ENCODE measurements around the gene YPEL1. TPM values are rescaled to one million over a fixed set of nuclear protein-coding genes. Genes with fewer than 3 reads are reported as not detected.

The YPEL1 gene
- total and polyA plus RNA-seq, 2 of the 13 experiments (the other 11 are each of a cell fraction or from before 2014, with no cell fraction given): 0.33 to 2.5 TPM

DNA sequence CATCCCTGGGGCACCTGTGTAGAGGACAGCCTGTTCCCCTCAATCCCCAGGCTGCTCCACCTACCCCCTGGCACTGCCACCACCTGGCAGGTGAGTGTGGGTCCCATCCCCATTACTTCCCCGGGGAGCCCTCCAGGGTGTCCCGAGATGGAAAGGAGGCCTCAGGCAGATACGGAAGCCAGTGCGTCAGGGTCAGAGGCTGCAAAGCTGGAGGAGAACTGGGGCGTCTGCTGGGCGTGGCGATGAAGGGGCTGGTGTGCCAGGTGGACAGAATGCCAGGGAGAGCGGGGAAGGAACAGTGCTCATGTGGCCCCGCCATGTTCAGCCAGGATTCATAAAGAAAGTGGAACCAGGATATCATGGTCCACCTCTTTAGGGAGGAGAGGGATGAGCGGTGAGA is 7.8 kb downstream of the YPEL1 start:
- ATAC-seq: no peak
- H3K4me2 ChIP-seq (ENCODE audit: low read depth, low read length): no peak overlapping the region
- H3K27ac ChIP-seq (ENCODE audit: extremely low read length, insufficient read depth, low read length): no peak overlapping the region
- no peaks in the 10 kb centered on the region for H3K36me3 ChIP-seq (replicated peaks in 1 of 2; ENCODE audit: control insufficient read depth in 1 of 2, insufficient read depth in 2 of 2, low read length in 2 of 2)
- no TSS peak for BruUV-seq (replicated peaks)
- no peak for FAIRE-seq
- no peaks in the 10 kb centered on the region for H3K79me2 ChIP-seq (ENCODE audit: insufficient read depth, low read length)
- POLR2A ChIA-PET: interaction anchor here (0.6 kb wide), 1 partner anchor 35 kb away, joined by 3 read pairs; no protein-coding TSS in a partner anchor
- no peaks in the 10 kb centered on the region for H3K9me3 ChIP-seq (ENCODE audit: low read length)
- 77% methylated on average over 7 of the region's 10 CpGs for WGBS (ENCODE audit: low lambda C conversion rate)
- H4K20me1 ChIP-seq (ENCODE audit: insufficient read depth, low read length): no peaks in the 10 kb centered on the region
- no peak for DNase-seq (ENCODE audit: low spot score)
- CTCF ChIA-PET (ENCODE audit: low intra/inter-chr PET ratio, low total read pairs): interaction anchor here (2.3 kb wide), 1 partner anchor 14 kb away, joined by 15 read pairs; no protein-coding TSS in a partner anchor
- peaks cover 5% of the 10 kb centered on the region; the same call in 1 of the 2 replicates for H3K4me1 ChIP-seq (ENCODE audit: insufficient read depth, low read length)
- no peak overlapping the region for H3K4me3 ChIP-seq (replicated peaks in 1 of 3; ENCODE audit: insufficient read depth in 1 of 3, low read depth in 2 of 3, low read length in 3 of 3)
- in situ Hi-C loops (cut with HindIII; ENCODE audit: extremely low pct_ligation_motif_present, low pct_unique_long_range_greater_than_20kb) (no loop called here), intact Hi-C loops (cut with micrococcal nuclease; ENCODE audit: unreplicated experiment) (no loop called here)
- H3K27me3 ChIP-seq (ENCODE audit: control insufficient read depth in 1 of 2, insufficient read depth in 2 of 2, low read length in 2 of 2): peaks cover 0 to 7% of the 10 kb centered on the region in 2 experiments; a peak in 2 of 5 replicates
- no peak overlapping the region for H3K9ac ChIP-seq (ENCODE audit: insufficient read depth, low read depth, low read length)
- H2AFZ ChIP-seq (ENCODE audit: low read length): no peak overlapping the region
- TF ChIP-seq PCBP2 (optimal IDR thresholded peaks at IDR 0.05; ENCODE audit: low read depth, low read length, poor library complexity, severe bottlenecking) (no peak), ZNF879 (CRISPR knock-in tag; IDR thresholded peaks at IDR 0.05) (no peak), DMAP1 (CRISPR knock-in tag; IDR thresholded peaks at IDR 0.05) (no peak), ATF7-NPFF (CRISPR knock-in tag; IDR thresholded peaks at IDR 0.05; ENCODE audit: low read depth) (no peak), SAP130 (CRISPR knock-in tag; IDR thresholded peaks at IDR 0.05; ENCODE audit: low read depth) (no peak), PAXIP1 (CRISPR knock-in tag; conservative IDR thresholded peaks at IDR 0.05) (no peak), ZNF331 (CRISPR knock-in tag; IDR thresholded peaks at IDR 0.05) (no peak), KDM4B (CRISPR knock-in tag; IDR thresholded peaks at IDR 0.05) (no peak), ATF7 (IDR thresholded peaks at IDR 0.05) (no peak), ATF7 (CRISPR knock-in tag; IDR thresholded peaks at IDR 0.05) (no peak), ZNF205 (CRISPR knock-in tag; IDR thresholded peaks at IDR 0.05) (no peak), ZNF577 (CRISPR knock-in tag; IDR thresholded peaks at IDR 0.05; ENCODE audit: borderline replicate concordance, low read depth) (no peak), ZNF329 (CRISPR knock-in tag; IDR thresholded peaks at IDR 0.05; ENCODE audit: low read depth) (no peak), DNMT1 (CRISPR knock-in tag; IDR thresholded peaks at IDR 0.05) (no peak), ZNF749 (CRISPR knock-in tag; IDR thresholded peaks at IDR 0.05; ENCODE audit: borderline replicate concordance) (no peak), ZNF563 (CRISPR knock-in tag; IDR thresholded peaks at IDR 0.05) (no peak), ZNF280B (CRISPR knock-in tag; IDR thresholded peaks at IDR 0.05; ENCODE audit: borderline replicate concordance) (no peak)
- TF ChIP-seq, protein P1, sequence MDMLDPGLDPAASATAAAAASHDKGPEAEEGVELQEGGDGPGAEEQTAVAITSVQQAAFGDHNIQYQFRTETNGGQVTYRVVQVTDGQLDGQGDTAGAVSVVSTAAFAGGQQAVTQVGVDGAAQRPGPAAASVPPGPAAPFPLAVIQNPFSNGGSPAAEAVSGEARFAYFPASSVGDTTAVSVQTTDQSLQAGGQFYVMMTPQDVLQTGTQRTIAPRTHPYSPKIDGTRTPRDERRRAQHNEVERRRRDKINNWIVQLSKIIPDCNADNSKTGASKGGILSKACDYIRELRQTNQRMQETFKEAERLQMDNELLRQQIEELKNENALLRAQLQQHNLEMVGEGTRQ (IDR thresholded peaks at IDR 0.05; ENCODE audit: low read depth, low read length): no peak
- TF ChIP-seq, protein P1 (CRISPR knock-in tag; IDR thresholded peaks at IDR 0.05; ENCODE audit: borderline replicate concordance): no peak

Data from HepG2 (cell line).